Activated CD4-positive, alpha-beta T cell treated with anti-CD3 and anti-CD28 coated beads, Interleukin-10, Interleukin-2, amounts not matched to agents 100 ng/mL and 50 ng/mL, durations not matched to agents 16 hours and 8 hours (primary cell): ENCODE measurements around the gene TRIM71.

Experiments used
- DNase-seq: peaks from one replicate; pipeline ENCODE4 v3.0.0-alpha.2; 2020

The TRIM71 gene

DNA sequence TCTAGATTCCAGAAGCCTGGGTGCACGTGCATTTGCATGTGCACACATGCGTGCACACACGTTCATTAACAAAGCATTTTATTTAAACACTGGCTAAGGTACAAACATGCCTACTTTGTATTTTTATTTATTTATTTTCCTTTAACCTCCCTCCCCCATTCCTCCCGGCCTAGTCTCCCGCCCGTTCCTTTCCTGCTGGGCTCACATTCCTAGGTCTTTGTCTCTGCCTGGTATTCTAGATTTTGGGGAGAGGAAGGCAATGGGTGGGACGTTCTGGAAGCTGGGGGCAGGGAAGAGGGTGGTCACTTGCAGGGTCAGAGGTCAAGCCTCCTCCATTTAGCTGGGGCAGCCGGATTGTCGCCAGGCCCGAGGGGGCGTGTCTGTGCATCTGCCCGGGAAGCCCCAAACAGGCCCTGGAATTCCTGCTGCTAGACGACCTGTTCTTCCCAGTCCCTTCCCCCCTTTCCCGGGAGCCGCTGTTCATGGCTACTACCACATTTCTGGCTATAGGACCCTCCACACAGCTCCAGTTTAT is 51.8 kb downstream of the TRIM71 start:
- no peak for DNase-seq

DNA sequence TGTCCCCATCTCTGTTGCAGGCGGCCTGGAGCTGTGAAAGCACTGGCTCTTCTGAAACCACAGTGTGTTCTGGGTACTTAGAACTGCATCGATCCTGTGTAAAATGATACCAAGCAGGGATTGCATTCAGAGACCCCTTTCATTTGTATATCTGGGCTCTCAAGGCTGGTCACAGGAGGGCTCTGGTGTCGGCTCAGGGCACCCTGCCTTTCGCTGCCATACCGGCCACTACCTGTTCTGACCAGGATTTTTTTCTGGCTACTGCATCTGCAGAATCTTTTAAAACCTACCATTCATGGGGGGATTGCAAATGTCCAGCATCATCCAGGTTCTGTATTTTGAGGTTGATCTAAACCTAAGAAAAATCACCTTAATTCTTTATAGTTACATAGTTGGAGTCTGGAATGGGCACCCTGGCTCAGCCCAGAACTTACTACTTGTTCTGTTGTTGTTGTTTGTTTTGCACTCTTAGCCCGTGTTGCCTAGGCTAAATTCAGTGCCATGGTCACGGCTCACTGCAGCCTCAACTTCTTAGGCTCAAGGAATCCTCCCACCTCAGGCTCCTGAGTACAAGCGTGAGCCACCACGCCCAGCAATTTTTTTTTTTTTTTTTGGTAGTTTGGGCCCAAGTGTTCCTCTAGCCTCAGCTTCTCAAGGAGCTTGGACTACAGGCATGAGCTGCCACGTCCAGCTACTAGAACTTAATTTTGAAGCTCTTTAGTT is 52.7 kb downstream of the TRIM71 start:
- no peak for DNase-seq

DNA sequence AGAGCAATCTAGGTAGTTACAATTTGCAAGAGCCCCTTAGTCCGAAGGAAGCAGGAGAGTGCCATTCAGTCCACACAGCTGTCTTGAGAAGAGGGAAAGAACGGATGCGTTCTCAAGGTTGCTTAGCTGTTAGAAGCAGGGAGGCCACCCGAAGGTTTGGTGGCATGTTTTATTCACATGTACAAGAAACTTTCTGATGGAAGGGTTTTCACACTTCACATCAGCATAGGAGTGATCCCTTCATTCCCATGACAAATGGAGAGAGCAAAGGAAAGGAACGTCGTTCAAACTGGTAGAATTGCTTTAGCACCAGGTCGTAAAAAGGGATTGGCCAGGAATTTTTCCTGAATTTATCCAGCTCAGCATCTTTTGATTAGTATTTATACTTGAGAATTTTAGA is 53.5 kb downstream of the TRIM71 start:
- DNase-seq: no peak

DNA sequence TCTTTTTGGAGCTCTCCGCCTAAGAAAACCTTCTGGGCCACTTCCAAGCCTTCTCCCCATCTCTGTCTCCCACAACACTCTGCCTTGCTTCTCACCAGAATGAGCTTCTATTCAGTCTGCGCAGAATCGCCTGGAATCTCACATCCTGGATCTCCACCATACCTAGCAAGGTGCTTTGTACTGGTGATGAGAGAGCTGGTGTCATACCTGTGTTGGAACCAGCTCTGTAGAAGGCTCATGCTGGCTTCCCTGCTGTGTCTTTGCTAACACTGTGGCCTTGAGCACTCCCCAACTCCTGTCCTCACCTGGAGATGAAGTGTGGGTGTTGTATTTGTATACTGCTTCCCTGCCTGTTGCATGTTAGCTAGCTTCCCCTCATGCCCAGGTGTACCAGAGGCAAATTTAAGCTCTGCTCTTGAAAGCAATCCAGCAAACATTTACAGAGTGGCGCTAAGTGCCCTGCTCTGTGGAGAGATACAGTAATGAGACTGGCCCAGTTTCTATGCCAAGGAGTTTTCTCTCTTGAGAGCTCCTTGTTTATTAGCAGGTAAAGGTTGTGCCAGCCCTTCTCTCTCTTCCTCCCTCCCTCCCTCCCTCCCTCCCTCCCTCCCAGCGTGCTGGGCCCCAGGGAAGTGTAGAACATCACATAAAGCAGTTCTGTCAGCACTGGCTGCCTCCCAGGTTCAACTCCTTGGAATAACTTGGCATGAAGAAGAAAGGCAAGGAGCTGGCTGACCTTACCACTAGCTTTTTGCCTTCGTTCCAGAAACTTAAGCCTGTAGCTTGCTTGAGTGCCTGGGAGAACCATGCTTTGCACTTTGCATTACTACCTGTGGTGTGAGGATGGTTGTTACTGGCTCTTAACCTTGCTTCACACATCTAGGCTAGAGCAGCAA is 54.9 kb downstream of the TRIM71 start:
- DNase-seq: no peak

DNA sequence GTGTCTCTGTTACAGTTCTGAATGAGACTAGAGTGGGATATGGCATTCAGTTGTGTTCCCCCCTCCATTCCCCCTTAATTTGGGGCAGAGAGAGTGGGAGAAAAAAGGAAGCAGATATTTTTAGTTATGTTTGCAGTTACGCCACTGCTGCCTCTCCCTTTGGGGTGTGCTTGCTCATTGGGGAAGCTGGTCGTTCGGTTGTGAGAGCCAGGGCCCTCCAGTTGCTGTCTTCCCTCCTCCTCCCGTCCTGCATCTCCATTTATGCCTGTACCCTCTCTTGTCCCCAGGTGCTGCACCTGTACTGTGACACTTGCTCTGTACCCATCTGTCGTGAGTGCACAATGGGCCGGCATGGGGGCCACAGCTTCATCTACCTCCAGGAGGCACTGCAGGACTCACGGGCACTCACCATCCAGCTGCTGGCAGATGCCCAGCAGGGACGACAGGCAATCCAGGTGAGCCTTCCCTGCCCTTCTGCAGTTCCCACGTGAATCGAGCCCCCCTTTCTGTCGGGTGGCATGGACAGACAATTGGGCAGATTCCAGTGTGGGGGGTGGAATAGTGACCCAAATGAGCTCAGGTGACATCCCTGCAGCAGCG is 55.8 kb downstream of the TRIM71 start:
- no peak for DNase-seq

DNA sequence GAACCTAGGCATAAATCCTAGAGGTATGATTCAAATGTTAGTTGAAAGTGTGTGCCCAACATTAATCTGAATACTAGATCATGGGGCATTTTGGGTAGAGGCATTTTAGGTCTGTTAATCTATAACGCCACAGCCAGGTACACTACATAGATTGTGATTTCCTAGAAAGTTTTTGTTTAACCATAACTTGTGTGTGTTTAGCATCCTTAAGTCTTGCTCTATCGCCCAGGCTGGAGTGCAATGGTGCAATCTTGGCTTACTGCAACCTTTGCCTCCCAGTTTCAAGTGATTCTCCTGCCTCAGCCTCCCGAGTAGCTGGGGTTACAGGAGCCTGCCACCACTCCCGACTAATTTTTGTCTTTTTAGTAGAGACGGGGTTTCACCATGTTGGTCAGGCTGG is 59.1 kb downstream of the TRIM71 start:
- no peak for DNase-seq

DNA sequence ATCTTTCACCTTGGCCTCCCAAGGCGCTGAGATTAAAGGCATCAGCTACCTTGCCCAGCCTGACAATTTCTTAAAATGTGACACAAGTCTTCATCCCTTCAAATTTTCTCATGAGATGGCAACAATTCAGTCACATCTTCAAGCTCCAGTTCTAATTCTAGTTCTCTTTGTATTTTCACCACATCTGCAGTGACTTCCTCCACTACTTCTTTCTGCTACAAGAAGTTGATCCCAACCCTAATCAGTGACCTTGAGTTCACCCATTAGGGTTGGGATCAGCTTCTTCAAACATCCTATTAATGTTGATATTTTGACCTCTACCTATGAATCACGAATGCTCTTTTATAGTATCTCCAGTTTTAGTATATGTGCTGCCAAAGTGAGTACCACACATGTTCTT is 59.8 kb downstream of the TRIM71 start:
- no peak for DNase-seq

DNA sequence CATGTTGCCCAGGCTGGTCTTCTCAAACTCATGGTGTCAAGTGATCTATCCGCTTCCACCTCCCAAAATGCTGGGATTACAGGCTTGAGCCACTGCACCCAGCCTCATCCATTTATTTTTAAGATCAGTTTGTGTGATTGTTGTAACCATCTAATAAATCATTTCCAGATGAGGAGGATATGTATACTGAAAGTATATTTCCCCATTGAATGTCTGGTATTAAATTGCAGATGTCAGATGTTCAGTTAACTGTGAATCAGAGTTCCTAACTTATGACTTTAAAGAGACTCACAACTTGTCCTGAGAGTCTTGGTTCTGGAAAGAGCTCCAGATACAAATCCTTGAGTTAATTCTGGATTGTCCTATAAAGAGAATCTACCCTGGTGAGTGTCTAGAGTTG is 62.4 kb downstream of the TRIM71 start:
- DNase-seq: no peak

DNA sequence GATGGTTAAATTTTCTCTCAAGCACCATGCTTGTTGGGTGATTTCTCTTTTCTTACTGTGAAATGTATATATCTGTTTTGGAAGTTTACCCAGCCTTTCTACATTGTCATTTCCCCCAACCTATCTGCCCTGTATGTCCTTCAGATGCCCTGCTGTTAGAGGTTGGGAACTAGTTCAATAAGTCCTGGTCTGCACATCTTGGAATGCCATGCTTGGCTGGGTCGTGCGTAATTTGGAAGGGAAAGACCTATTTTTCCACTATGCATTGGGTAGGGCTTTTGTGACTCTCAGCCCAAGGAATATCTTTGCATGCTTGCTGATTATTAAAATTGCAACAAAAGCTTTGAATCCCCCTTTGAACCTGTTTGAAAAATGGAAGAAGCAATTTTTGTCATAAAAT is 63.8 kb downstream of the TRIM71 start:
- no peak for DNase-seq

DNA sequence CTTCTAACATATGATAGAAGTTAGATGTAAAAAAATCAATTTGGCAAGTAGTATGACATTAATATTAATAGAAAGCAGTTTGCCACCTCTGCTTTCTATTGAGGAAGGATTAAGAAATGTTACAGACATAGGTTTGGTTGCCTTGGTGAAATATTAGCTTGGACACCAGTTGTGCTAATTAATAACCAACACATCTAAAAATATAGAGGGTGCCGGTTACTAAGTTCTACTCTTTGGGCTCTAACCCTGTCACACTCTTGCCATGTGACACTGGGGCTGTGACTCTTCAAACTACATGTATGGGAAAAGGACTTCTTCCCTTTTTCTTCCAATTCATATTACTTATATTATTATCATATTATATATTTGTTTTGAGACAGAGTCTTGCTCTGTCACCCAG is 64.4 kb downstream of the TRIM71 start:
- no peak for DNase-seq

DNA sequence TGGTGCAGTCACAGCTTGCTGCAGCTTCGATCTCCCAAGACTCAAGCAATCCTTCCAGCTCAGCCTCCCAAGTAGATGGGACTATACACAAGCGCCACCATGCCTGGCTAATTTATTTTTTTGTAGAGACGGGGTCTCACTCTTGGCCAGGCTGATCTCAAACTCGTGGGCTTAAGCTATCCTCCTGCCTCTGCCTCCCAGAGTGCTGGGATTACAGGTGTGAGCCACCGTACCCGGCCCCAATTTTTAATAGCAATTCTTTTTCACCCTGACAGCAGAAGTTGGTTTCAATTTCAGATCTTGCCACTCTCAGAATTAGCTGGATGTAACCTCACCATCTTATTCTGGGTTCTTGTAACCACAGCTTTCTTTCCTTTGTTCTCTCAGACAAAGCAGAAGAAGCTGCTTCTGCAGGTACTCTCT is 64.8 kb downstream of the TRIM71 start:
- peak; percentile 84 for DNase-seq

DNA sequence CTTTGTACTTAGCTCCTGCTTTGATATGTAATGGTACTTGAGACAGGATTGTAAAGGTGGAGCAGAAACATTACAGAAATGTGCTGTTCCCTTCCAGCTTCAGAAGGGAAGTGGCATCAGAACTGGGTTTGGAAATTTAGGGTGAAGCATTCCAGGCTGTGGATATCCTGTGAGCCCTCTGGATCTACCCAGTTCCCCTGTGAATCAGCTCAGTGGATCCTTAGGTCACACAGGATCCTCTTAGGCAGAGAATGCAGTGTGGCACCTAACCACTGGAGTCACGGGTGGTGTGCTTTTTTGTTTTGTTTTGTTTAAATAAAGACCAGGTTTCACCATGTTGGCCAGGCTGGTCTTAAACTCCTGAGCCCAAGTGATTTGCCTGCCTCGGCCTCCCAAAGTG is 66.0 kb downstream of the TRIM71 start:
- no peak for DNase-seq

DNA sequence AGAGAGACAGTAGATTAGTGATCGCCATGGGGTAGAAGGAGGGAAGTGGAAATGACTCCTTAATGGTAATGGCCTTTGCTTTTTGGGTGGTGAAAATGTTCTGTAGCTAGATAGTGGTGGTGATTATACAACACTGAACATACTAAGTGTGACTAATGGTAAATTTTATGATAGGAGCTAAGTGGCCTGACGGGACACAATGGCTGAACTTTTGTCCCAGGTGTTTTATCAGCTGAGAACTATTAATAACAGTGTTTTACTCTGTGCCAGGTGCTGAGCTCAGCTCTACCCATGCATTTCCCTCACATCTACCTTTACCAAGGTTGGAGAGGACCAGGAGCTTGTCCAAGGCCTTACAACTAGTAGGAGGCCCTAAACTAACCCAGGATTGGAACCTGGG is 66.8 kb downstream of the TRIM71 start:
- DNase-seq: no peak

DNA sequence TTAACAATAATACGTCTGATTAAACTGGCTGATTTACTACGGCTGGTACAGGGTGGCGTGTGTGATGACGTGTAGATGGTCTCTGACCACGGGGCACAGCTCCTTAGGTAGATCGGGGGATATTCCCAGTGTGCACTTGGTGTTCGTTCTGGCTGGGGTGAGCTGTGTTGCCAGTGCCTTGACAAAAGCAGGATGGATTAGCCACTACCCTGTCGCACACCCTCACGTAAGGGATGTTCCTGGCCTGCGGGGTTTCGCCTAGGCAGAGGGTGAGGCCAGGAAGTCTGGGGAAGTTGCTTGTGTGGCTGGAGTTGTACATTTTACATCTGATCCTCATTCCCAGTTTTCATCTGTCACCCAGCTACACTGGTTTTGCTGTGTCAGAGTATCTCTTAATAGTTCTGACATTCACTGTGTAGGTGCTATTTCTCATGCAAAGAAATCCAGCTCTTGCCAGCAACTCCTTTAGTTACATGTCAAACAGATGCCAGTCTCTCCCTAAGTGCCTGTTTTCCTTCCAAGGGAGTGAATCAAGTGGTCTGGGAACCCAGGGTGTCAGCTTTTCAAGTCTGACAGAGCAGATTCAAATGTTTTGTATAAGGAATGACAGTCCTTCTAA is 67.6 kb downstream of the TRIM71 start:
- DNase-seq: no peak

DNA sequence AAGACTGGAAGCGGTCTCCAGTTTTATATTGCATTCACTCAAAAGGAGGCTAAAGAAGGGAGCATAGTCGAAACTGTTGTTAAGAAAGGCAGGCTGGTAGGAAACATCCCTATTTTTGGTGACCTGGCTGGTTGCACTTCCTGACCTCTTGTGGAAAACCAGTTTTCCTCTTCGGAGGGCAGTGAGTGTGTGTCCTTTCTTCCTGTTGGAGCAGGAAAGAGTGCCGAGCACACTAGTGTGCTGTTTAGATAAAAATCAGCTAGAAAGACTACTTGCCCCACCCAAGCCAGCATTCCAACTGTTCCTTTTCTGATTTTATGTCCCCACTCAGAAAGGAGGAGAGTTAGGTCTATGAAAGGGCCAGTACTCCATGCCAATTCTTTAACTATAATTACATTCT is 68.5 kb downstream of the TRIM71 start:
- no peak for DNase-seq

DNA sequence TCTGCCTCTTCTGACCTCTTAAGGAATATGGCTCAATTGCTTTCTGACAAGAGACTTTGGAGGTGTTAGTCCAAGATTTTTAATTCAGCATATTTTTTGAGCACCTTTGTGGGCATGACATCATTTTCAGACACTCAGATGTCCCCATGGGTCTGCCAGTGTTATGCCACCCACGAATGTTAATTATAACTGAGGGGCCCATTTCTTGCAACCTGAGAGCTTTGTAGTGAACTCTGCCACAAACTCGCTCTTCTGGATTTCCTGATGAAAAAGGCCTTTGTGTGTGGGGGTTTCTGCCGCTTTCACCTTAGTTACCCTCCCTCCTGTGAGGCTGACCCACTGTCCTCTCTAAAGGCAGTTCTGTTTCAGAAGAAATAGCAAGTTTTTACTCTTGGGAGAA is 69.1 kb downstream of the TRIM71 start:
- DNase-seq: no peak

DNA sequence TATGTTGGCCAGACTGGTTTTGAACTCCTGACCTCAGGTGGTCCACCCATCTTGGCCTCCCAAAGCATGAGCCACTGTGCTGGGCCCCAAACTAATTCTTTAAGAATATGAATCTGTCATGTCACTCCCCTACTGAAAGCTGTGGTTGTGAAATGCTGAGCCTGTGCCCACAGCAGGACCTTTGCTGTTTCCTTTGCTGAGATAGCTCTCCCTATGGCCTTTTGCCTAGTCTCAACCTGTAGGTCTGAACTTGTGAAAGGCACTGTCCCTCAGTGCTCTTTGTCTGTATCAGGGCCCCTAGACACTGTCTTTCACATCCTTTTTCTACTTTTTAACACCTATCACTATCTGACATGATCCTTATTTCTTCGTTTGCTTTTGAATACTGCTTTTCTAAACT is 70.9 kb downstream of the TRIM71 start:
- no peak for DNase-seq

DNA sequence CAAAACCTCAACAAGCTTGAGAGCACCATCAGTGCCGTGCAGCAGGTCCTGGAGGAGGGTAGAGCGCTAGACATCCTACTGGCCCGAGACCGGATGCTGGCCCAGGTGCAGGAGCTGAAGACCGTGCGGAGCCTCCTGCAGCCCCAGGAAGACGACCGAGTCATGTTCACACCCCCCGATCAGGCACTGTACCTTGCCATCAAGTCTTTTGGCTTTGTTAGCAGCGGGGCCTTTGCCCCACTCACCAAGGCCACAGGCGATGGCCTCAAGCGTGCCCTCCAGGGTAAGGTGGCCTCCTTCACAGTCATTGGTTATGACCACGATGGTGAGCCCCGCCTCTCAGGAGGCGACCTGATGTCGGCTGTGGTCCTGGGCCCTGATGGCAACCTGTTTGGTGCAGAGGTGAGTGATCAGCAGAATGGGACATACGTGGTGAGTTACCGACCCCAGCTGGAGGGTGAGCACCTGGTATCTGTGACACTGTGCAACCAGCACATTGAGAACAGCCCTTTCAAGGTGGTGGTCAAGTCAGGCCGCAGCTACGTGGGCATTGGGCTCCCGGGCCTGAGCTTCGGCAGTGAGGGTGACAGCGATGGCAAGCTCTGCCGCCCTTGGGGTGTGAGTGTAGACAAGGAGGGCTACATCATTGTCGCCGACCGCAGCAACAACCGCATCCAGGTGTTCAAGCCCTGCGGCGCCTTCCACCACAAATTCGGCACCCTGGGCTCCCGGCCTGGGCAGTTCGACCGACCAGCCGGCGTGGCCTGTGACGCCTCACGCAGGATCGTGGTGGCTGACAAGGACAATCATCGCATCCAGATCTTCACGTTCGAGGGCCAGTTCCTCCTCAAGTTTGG is 72.9 kb downstream of the TRIM71 start:
- no peak for DNase-seq

DNA sequence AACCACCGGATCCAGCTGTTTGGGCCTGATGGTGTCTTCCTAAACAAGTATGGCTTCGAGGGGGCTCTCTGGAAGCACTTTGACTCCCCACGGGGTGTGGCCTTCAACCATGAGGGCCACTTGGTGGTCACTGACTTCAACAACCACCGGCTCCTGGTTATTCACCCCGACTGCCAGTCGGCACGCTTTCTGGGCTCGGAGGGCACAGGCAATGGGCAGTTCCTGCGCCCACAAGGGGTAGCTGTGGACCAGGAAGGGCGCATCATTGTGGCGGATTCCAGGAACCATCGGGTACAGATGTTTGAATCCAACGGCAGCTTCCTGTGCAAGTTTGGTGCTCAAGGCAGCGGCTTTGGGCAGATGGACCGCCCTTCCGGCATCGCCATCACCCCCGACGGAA is 73.6 kb downstream of the TRIM71 start:
- no peak for DNase-seq

DNA sequence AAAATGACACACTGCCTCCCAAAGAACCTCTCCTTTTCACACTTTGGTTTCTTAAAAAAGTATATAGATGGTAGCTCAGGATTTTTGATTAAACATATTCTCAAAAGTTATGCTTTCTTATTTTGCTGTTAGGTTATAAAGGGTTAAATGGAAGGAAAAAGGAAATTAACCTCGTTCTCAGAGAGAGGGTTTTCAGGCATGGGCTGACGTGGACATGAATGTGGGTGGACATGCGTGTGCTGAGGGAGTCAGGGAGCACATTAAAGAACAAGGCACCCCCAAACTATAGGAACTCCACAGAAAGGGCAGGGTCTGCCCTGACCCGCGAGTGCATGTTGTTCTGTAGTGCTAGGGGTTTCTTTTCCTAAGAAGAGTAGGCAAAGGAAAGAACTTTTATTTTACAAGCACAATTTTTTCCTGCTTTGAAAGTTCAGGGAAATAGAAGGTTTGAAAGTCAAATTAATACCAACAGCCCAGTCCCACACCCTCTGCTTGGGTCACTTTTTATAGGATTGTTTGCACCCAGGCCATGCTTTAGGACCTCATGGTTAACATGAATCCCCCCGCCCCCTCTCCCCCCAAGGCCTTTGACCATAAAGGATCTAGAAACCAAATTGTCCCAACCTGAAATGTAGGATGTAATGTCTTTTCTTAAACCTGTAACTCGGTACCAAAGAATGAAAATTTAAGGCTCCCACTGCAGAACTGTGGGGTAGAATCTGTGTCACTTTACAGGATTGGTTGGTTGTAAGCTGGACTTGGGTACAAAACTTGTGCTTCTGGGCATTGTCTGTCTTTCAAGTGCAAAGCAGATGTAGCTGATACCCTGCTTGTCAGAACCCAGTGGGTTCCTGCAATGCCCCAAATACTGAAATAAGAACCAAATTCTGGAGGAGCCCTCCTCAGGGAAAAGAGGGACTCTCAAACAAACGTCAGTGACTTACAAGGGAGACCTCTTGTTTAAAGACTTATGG is 75.1 kb downstream of the TRIM71 start:
- DNase-seq: no peak

DNA sequence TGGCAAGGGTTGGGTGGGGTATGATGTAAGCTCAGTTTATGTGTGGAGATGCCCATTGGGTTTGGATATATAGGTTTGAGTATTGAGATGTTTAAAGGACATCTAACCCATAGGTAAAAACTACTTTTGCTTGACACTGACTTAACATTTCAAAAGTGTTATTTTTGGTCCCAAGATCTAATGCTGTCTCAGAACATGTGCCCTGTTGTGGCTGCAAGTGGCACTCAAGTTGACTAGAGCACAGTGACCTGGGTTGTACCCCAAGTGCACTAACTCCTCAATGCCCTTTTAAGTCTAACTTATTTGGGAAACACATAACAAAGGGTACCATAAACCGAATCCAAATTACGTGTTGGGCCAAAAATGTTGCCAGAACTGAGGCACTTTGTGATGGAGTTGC is 77.2 kb downstream of the TRIM71 start:
- no peak for DNase-seq
